ENCODE measurements around the gene SNED1. TPM values are rescaled to one million over a fixed set of nuclear protein-coding genes. Genes with fewer than 3 reads are reported as not detected.

The SNED1 gene
- polyA plus RNA-seq, 1 donor (not counting 4 experiments of a cell fraction or from before 2014, with no cell fraction given), result 0.12 TPM

- peaks cover 10% of the 10 kb centered on the region for H3K9me3 ChIP-seq (ENCODE audit: control insufficient read depth, low read depth, low read length)
- H4K20me1 ChIP-seq (ENCODE audit: control insufficient read depth, extremely low read depth, insufficient read depth, low read length), result no peaks in the 10 kb centered on the region
- dilution Hi-C loops (cut with MboI; ENCODE audit: extremely low pct_ligation_motif_present, low sequenced_read_pairs), result no loop called here
- H3K36me3 ChIP-seq (ENCODE audit: control insufficient read depth in 2 of 2, extremely low read depth in 1 of 2, insufficient read depth in 2 of 2, low read length in 2 of 2), result no peaks in the 10 kb centered on the region
- no peak overlapping the region for H3K27ac ChIP-seq (ENCODE audit: control insufficient read depth, insufficient read depth, low read length)
- no peak overlapping the region for H2AFZ ChIP-seq (ENCODE audit: control insufficient read depth, low read length)
- no peak overlapping the region for H3K4me2 ChIP-seq (ENCODE audit: control insufficient read depth, extremely low read depth, insufficient read depth, low read depth, low read length)
- FAIRE-seq (no peak), DNase-seq (ENCODE audit: low read depth, low spot score) (no peak)
- H3K4me1 ChIP-seq (ENCODE audit: control insufficient read depth, extremely low read depth, insufficient read depth, low read length), result peaks cover 12% of the 10 kb centered on the region
- no peaks in the 10 kb centered on the region for H3K9me1 ChIP-seq (ENCODE audit: control insufficient read depth, extremely low read depth, insufficient read depth, low read length)
- H3K9ac ChIP-seq (ENCODE audit: control insufficient read depth, extremely low read depth, insufficient read depth, low read length), result no peak overlapping the region
- H3K27me3 ChIP-seq (ENCODE audit: control insufficient read depth, extremely low read depth, insufficient read depth, low read length), result peaks cover 22% of the 10 kb centered on the region
- TF ChIP-seq EZH2 (IDR thresholded peaks at IDR 0.05; ENCODE audit: low read length), result no peak
- TF ChIP-seq, protein P1, sequence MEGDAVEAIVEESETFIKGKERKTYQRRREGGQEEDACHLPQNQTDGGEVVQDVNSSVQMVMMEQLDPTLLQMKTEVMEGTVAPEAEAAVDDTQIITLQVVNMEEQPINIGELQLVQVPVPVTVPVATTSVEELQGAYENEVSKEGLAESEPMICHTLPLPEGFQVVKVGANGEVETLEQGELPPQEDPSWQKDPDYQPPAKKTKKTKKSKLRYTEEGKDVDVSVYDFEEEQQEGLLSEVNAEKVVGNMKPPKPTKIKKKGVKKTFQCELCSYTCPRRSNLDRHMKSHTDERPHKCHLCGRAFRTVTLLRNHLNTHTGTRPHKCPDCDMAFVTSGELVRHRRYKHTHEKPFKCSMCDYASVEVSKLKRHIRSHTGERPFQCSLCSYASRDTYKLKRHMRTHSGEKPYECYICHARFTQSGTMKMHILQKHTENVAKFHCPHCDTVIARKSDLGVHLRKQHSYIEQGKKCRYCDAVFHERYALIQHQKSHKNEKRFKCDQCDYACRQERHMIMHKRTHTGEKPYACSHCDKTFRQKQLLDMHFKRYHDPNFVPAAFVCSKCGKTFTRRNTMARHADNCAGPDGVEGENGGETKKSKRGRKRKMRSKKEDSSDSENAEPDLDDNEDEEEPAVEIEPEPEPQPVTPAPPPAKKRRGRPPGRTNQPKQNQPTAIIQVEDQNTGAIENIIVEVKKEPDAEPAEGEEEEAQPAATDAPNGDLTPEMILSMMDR (optimal IDR thresholded peaks at IDR 0.05 in 1 of 3, IDR thresholded peaks at IDR 0.05 in 1 of 3, conservative IDR thresholded peaks at IDR 0.05 in 1 of 3; ENCODE audit: extremely low read depth in 1 of 3, insufficient read depth in 2 of 3, low read length in 3 of 3), result no peak
- no peaks in the 10 kb centered on the region for H3K79me2 ChIP-seq (ENCODE audit: control insufficient read depth, insufficient read depth, low read length)
- H3K4me3 ChIP-seq (ENCODE audit: control insufficient read depth in 2 of 3, extremely low read depth in 1 of 3, insufficient read depth in 2 of 3, low read depth in 1 of 3, low read length in 3 of 3), result no peak overlapping the region
These were observed 8.7 kb downstream of the SNED1 start for GRCh38 chr2:241007111-241007510.

GRCh38 chr2:241007880-241008710 lies 9.7 kb downstream of the SNED1 start:
- no peak for DNase-seq (ENCODE audit: low read depth, low spot score)
- no peaks in the 10 kb centered on the region for H4K20me1 ChIP-seq (ENCODE audit: control insufficient read depth, extremely low read depth, insufficient read depth, low read length)
- no peaks in the 10 kb centered on the region for H3K36me3 ChIP-seq (ENCODE audit: control insufficient read depth in 2 of 2, extremely low read depth in 1 of 2, insufficient read depth in 2 of 2, low read length in 2 of 2)
- H3K27me3 ChIP-seq (ENCODE audit: control insufficient read depth, extremely low read depth, insufficient read depth, low read length), result peaks cover 22% of the 10 kb centered on the region
- no peak overlapping the region for H3K9ac ChIP-seq (ENCODE audit: control insufficient read depth, extremely low read depth, insufficient read depth, low read length)
- TF ChIP-seq, protein P1 (optimal IDR thresholded peaks at IDR 0.05 in 1 of 3, IDR thresholded peaks at IDR 0.05 in 1 of 3, conservative IDR thresholded peaks at IDR 0.05 in 1 of 3; ENCODE audit: extremely low read depth in 1 of 3, insufficient read depth in 2 of 3, low read length in 3 of 3), result no peak
- no peak for TF ChIP-seq EZH2 (IDR thresholded peaks at IDR 0.05; ENCODE audit: low read length)
- no peak overlapping the region for H3K4me3 ChIP-seq (ENCODE audit: control insufficient read depth in 2 of 3, extremely low read depth in 1 of 3, insufficient read depth in 2 of 3, low read depth in 1 of 3, low read length in 3 of 3)
- H3K27ac ChIP-seq (ENCODE audit: control insufficient read depth, insufficient read depth, low read length), result no peak overlapping the region
- H3K4me1 ChIP-seq (ENCODE audit: control insufficient read depth, extremely low read depth, insufficient read depth, low read length), result peaks cover 12% of the 10 kb centered on the region
- H2AFZ ChIP-seq (ENCODE audit: control insufficient read depth, low read length), result no peak overlapping the region
- no peaks in the 10 kb centered on the region for H3K9me1 ChIP-seq (ENCODE audit: control insufficient read depth, extremely low read depth, insufficient read depth, low read length)
- FAIRE-seq, result no peak
- no peaks in the 10 kb centered on the region for H3K79me2 ChIP-seq (ENCODE audit: control insufficient read depth, insufficient read depth, low read length)
- no peak overlapping the region for H3K4me2 ChIP-seq (ENCODE audit: control insufficient read depth, extremely low read depth, insufficient read depth, low read depth, low read length)
- H3K9me3 ChIP-seq (ENCODE audit: control insufficient read depth, low read depth, low read length), result peaks cover 10% of the 10 kb centered on the region
- dilution Hi-C loops (cut with MboI; ENCODE audit: extremely low pct_ligation_motif_present, low sequenced_read_pairs), result no loop called here
